Measurements from ENCODE around the gene PRDM16. TPM values are rescaled to one million over a fixed set of nuclear protein-coding genes. Genes with fewer than 3 reads are reported as not detected.
"Not testable (repeated sequence)": the region's sequence is repeated elsewhere in the genome, so short reads cannot be mapped to it uniquely, and the experiment has no call there.

The PRDM16 gene
- total RNA-seq, 2 donors from 2014 or later: 0.79 to 6.1 TPM

DNA sequence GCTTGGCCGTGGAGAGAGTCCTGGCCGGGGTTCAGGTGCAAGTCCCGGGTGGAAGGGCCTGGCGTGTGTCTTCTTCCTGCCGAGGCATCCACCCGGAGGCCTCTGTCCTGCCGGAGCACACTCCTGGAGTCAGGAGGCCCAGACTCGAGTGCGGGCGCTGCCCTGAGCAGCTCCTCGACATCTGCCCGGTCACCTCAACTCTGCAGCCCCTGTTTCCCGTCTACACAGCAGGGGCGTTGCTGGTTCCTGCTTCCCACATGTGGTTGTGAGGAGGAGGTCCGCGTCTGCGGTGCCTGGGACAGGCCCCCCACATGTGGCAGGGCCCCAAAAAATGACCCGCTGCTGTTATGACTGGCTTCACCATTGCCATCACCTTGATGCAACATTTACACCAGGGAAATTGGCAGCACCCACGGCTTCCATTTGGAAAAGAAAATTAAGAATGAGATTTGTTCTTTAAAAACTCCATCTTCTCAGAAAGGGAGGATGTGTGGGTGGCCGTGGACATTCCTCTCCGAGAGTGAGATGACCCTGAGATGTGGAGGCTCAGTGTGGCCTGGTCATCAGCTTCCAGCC lies 169.8 kb downstream of the PRDM16 start:
- Histone ChIP-seq H3K27me3 (no peaks in the 10 kb centered on the region), H3K4me1 (no peaks in the 10 kb centered on the region), H3K27ac (no peak overlapping the region), H3K9me3 (no peaks in the 10 kb centered on the region), H3K4me3 (no peak overlapping the region), H3K36me3 (no peaks in the 10 kb centered on the region), H3K9ac (ENCODE audit: low read depth in 2 of 2, low read length in 2 of 2) (no peak overlapping the region)
- DNase-seq: no peak
- TF ChIP-seq, protein P1, sequence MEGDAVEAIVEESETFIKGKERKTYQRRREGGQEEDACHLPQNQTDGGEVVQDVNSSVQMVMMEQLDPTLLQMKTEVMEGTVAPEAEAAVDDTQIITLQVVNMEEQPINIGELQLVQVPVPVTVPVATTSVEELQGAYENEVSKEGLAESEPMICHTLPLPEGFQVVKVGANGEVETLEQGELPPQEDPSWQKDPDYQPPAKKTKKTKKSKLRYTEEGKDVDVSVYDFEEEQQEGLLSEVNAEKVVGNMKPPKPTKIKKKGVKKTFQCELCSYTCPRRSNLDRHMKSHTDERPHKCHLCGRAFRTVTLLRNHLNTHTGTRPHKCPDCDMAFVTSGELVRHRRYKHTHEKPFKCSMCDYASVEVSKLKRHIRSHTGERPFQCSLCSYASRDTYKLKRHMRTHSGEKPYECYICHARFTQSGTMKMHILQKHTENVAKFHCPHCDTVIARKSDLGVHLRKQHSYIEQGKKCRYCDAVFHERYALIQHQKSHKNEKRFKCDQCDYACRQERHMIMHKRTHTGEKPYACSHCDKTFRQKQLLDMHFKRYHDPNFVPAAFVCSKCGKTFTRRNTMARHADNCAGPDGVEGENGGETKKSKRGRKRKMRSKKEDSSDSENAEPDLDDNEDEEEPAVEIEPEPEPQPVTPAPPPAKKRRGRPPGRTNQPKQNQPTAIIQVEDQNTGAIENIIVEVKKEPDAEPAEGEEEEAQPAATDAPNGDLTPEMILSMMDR (IDR thresholded peaks at IDR 0.05): no peak
- intact Hi-C loops (cut with DNase I): no loop called here

DNA sequence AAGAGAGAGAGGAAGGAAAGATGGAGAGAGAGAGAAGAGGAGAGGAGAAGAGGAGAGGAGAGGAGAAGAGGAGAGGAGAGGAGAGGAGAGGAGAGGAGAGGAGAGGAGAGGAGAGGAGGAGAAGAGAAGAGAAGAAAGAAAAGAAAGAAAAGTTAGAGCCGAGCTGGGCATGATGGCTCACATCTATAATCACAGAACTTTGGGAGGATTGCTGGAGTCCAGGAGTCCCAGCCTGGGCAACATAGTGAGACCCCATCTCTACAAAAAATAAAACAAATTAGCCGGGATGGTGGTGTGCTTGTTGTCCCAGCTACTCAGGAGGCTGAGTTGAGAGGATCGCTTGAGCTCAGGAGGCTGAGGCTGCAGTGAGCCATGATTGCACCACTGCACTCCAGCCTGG lies 171.0 kb downstream of the PRDM16 start:
- H3K9ac ChIP-seq (ENCODE audit: low read depth in 2 of 2, low read length in 2 of 2); H3K27me3 ChIP-seq; H3K27ac ChIP-seq; H3K4me1 ChIP-seq; DNase-seq; intact Hi-C loops (cut with DNase I); H3K9me3 ChIP-seq; H3K36me3 ChIP-seq; H3K4me3 ChIP-seq: not testable (repeated sequence)

GRCh38 chr1:3240524-3241235 lies 171.7 kb downstream of the PRDM16 start:
- H3K27me3 ChIP-seq: no peaks in the 10 kb centered on the region
- H3K27ac ChIP-seq: no peak overlapping the region
- intact Hi-C loops (cut with DNase I): no loop called here
- TF ChIP-seq, protein P1 (IDR thresholded peaks at IDR 0.05): no peak
- H3K4me1 ChIP-seq: no peaks in the 10 kb centered on the region
- H3K4me3 ChIP-seq: no peak overlapping the region
- H3K36me3 ChIP-seq: no peaks in the 10 kb centered on the region
- no peak overlapping the region for H3K9ac ChIP-seq (ENCODE audit: low read depth in 2 of 2, low read length in 2 of 2)
- no peaks in the 10 kb centered on the region for H3K9me3 ChIP-seq
- DNase-seq: no peak

- intact Hi-C loops (cut with DNase I): no loop called here
- no peak overlapping the region for H3K4me3 ChIP-seq
These were observed 172.2 kb downstream of the PRDM16 start for GRCh38 chr1:3241236-3241550.

GRCh38 chr1:3241673-3242407 lies 172.8 kb downstream of the PRDM16 start:
- Histone ChIP-seq H3K9me3 (no peaks in the 10 kb centered on the region), H3K9ac (ENCODE audit: low read depth in 2 of 2, low read length in 2 of 2) (no peak overlapping the region), H3K27ac (no peak overlapping the region), H3K27me3 (no peaks in the 10 kb centered on the region), H3K36me3 (no peaks in the 10 kb centered on the region), H3K4me1 (no peaks in the 10 kb centered on the region), H3K4me3 (no peak overlapping the region)
- TF ChIP-seq, protein P1 (IDR thresholded peaks at IDR 0.05): no peak
- intact Hi-C loops (cut with DNase I): no loop called here
- DNase-seq: no peak

More at GRCh38 chr1:3241236-3241550, 172.2 kb downstream of the PRDM16 start:
- H3K27me3 ChIP-seq: no peaks in the 10 kb centered on the region
- H3K36me3 ChIP-seq: no peaks in the 10 kb centered on the region
- H3K27ac ChIP-seq: no peak overlapping the region
- DNase-seq: no peak
- TF ChIP-seq, protein P1 (IDR thresholded peaks at IDR 0.05): no peak
- no peak overlapping the region for H3K9ac ChIP-seq (ENCODE audit: low read depth in 2 of 2, low read length in 2 of 2)
- no peaks in the 10 kb centered on the region for H3K9me3 ChIP-seq
- no peaks in the 10 kb centered on the region for H3K4me1 ChIP-seq

Measured in colonic mucosa (tissue), 4 donors.